Astrocyte (in vitro differentiated cells and primary cell): ENCODE measurements around the gene ATRIP. TPM values are rescaled to one million over a fixed set of nuclear protein-coding genes. Genes with fewer than 3 reads are reported as not detected.

Experiments
- DNase-seq: peaks from one replicate; pipeline ENCODE4 v3.0.0-alpha.2; 2010; ENCODE audit warnings: low read depth
- FAIRE-seq: peaks from 2 replicates; lab custom pipeline; 2011; peaks lifted over from hg19 to GRCh38; lab: Jason Lieb, UNC
- H2AFZ ChIP-seq: 2 replicates; pipeline ENCODE4 v1.6.0; 2012; ENCODE audit warnings: low read depth, low read length, inconsistent platforms
- H3K27ac ChIP-seq: 2 replicates; pipeline ENCODE4 v1.5.1; 2011; ENCODE audit warnings: low read depth, low read length, inconsistent platforms
- H3K27me3 ChIP-seq: 2 replicates; pipeline ENCODE4 v1.6.0; 2011; ENCODE audit warnings: low read length, inconsistent platforms; ENCODE audit not compliant: insufficient read depth
- H3K36me3 ChIP-seq: 2 replicates; pipeline ENCODE4 v1.5.1; 2011; ENCODE audit warnings: low read length, inconsistent platforms; ENCODE audit not compliant: insufficient read depth
- H3K4me1 ChIP-seq: 2 replicates; pipeline ENCODE4 v1.5.1; 2011; ENCODE audit warnings: low read length, inconsistent platforms; ENCODE audit not compliant: insufficient read depth
- H3K4me2 ChIP-seq: 2 replicates; pipeline ENCODE4 v1.6.0; 2012; ENCODE audit warnings: low read length, inconsistent platforms
- H3K4me3 ChIP-seq: 2 replicates; pipeline ENCODE4 v1.5.1; 2011; ENCODE audit warnings: low read depth, mild to moderate bottlenecking, low read length, inconsistent platforms; ENCODE audit not compliant: insufficient read depth
- H3K79me2 ChIP-seq: 2 replicates; pipeline ENCODE4 v1.6.0; 2012; ENCODE audit warnings: mild to moderate bottlenecking, low read length, inconsistent platforms; ENCODE audit not compliant: insufficient read depth
- H3K9ac ChIP-seq: 2 replicates; pipeline ENCODE4 v1.6.0; 2012; ENCODE audit warnings: mild to moderate bottlenecking, low read length, inconsistent platforms
- H3K9me3 ChIP-seq: 2 replicates; pipeline ENCODE4 v1.5.1; 2012; ENCODE audit warnings: low read depth, mild to moderate bottlenecking, low read length, inconsistent platforms; ENCODE audit not compliant: insufficient read depth
- H4K20me1 ChIP-seq: 2 replicates; pipeline ENCODE4 v1.6.0; 2012; ENCODE audit warnings: low read length, inconsistent platforms; ENCODE audit not compliant: insufficient read depth
- H3K27ac Mint-ChIP-seq: one replicate; pipeline ENCODE4 v1.8.0; 2021; ENCODE audit warnings: mild to moderate bottlenecking, mixed read lengths; ENCODE audit not compliant: unreplicated experiment
- H3K27me3 Mint-ChIP-seq: one replicate; pipeline ENCODE4 v1.8.0; 2021; ENCODE audit warnings: low read depth, mixed read lengths; ENCODE audit not compliant: unreplicated experiment
- H3K36me3 Mint-ChIP-seq: one replicate; pipeline ENCODE4 v1.8.0; 2021; ENCODE audit warnings: low read depth, mixed read lengths; ENCODE audit not compliant: unreplicated experiment
- H3K4me1 Mint-ChIP-seq: one replicate; pipeline ENCODE4 v1.8.0; 2021; ENCODE audit warnings: low read depth, mixed read lengths; ENCODE audit not compliant: unreplicated experiment
- H3K4me3 Mint-ChIP-seq: one replicate; pipeline ENCODE4 v1.8.0; 2021; ENCODE audit warnings: mild to moderate bottlenecking, moderate library complexity, mixed read lengths; ENCODE audit not compliant: unreplicated experiment
- H3K9me3 Mint-ChIP-seq: one replicate; pipeline ENCODE4 v1.8.0; 2021; ENCODE audit warnings: mild to moderate bottlenecking, mixed read lengths; ENCODE audit not compliant: unreplicated experiment
- CTCF ChIP-seq: IDR thresholded peaks from 2 replicates; pipeline ENCODE4 v1.5.1; 2011; ENCODE audit warnings: low read depth, mild to moderate bottlenecking, inconsistent platforms, low read length, moderate library complexity; ENCODE audit not compliant: insufficient read depth
- EZH2 ChIP-seq: IDR thresholded peaks from 2 replicates; pipeline ENCODE4 v1.6.1; 2012; ENCODE audit warnings: mild to moderate bottlenecking, low read length, inconsistent platforms; ENCODE audit not compliant: insufficient read depth
- total RNA-seq: library from RNA; stranded (reverse); gene quantifications from 2 replicates; pipeline ENCODE4 v1.2.1, GENCODE V29; 2021

The ATRIP gene
- total RNA-seq, 1 donor from 2014 or later, result 6.2 TPM

GRCh38 chr3:48423883-48424695 lies 22.4 kb upstream of the ATRIP start:
- no peak for FAIRE-seq
- DNase-seq, result no peak

GRCh38 chr3:48425281-48425812 lies 21.2 kb upstream of the ATRIP start:
- Histone ChIP-seq H3K4me3 (no peak overlapping the region), H3K79me2 (peaks cover 49% of the 10 kb centered on the region), H3K27ac (no peak overlapping the region), H3K4me1 (peaks cover 41% of the 10 kb centered on the region), H2AFZ (no peak overlapping the region), H3K27me3 (no peaks in the 10 kb centered on the region), H3K9me3 (no peaks in the 10 kb centered on the region), H3K36me3 (no peaks in the 10 kb centered on the region), H3K9ac (no peak overlapping the region), H4K20me1 (peaks cover 79% of the 10 kb centered on the region), H3K4me2 (peak overlapping the region; percentile 97)
- FAIRE-seq (no peak), DNase-seq (no peak)
- Mint-ChIP-seq H3K9me3 (no peaks in the 10 kb centered on the region), H3K27ac (no peak overlapping the region), H3K4me3 (no peak overlapping the region), H3K27me3 (no peaks in the 10 kb centered on the region), H3K36me3 (peaks cover 8% of the 10 kb centered on the region), H3K4me1 (peaks cover 31% of the 10 kb centered on the region)
- TF ChIP-seq EZH2 (no peak), CTCF (no peak)

More at GRCh38 chr3:48423883-48424695, 22.4 kb upstream of the ATRIP start:
- Histone ChIP-seq H3K27ac (no peak overlapping the region), H3K4me2 (no peak overlapping the region), H3K4me3 (no peak overlapping the region), H3K79me2 (peaks cover 49% of the 10 kb centered on the region), H3K9me3 (no peaks in the 10 kb centered on the region), H4K20me1 (peaks cover 84% of the 10 kb centered on the region), H2AFZ (no peak overlapping the region), H3K36me3 (no peaks in the 10 kb centered on the region), H3K4me1 (peaks cover 33% of the 10 kb centered on the region), H3K27me3 (no peaks in the 10 kb centered on the region), H3K9ac (no peak overlapping the region)
- TF ChIP-seq EZH2 (no peak), CTCF (no peak)
- H3K9me3 Mint-ChIP-seq, result no peaks in the 10 kb centered on the region
- no peak overlapping the region for H3K27ac Mint-ChIP-seq
- no peaks in the 10 kb centered on the region for H3K27me3 Mint-ChIP-seq
- H3K4me1 Mint-ChIP-seq, result peaks cover 31% of the 10 kb centered on the region
- H3K36me3 Mint-ChIP-seq, result peaks cover 10% of the 10 kb centered on the region
- no peak overlapping the region for H3K4me3 Mint-ChIP-seq

GRCh38 chr3:48426401-48426909 lies 20.1 kb upstream of the ATRIP start:
- H4K20me1 ChIP-seq, result peaks cover 69% of the 10 kb centered on the region
- H3K4me3 ChIP-seq, result no peak overlapping the region
- H3K36me3 Mint-ChIP-seq, result peaks cover 7% of the 10 kb centered on the region
- no peak overlapping the region for H3K4me3 Mint-ChIP-seq
- H3K27ac ChIP-seq, result no peak overlapping the region
- no peak overlapping the region for H2AFZ ChIP-seq
- H3K27me3 Mint-ChIP-seq, result no peaks in the 10 kb centered on the region
- H3K4me1 Mint-ChIP-seq, result peaks cover 36% of the 10 kb centered on the region
- peaks cover 49% of the 10 kb centered on the region for H3K79me2 ChIP-seq
- no peaks in the 10 kb centered on the region for H3K9me3 ChIP-seq
- TF ChIP-seq EZH2 (no peak), CTCF (no peak)
- no peaks in the 10 kb centered on the region for H3K9me3 Mint-ChIP-seq
- H3K36me3 ChIP-seq, result no peaks in the 10 kb centered on the region
- no peak for FAIRE-seq
- no peak overlapping the region for H3K9ac ChIP-seq
- no peaks in the 10 kb centered on the region for H3K27me3 ChIP-seq
- H3K4me1 ChIP-seq, result peaks cover 41% of the 10 kb centered on the region
- H3K27ac Mint-ChIP-seq, result no peak overlapping the region
- peak overlapping the region; percentile 97 for H3K4me2 ChIP-seq
- no peak for DNase-seq
